IPS-NIHi7 (cell line): ENCODE data around the gene ARHGDIG.
"Not testable (repeated sequence)": the region's sequence is repeated elsewhere in the genome, so short reads cannot be mapped to it uniquely, and the experiment has no call there.

Source experiments
- DNase-seq: peaks from one replicate; pipeline ENCODE4 v3.0.0; 2012; ENCODE audit warnings: mixed read lengths; ENCODE audit errors: extremely low spot score

ARHGDIG gene

DNA sequence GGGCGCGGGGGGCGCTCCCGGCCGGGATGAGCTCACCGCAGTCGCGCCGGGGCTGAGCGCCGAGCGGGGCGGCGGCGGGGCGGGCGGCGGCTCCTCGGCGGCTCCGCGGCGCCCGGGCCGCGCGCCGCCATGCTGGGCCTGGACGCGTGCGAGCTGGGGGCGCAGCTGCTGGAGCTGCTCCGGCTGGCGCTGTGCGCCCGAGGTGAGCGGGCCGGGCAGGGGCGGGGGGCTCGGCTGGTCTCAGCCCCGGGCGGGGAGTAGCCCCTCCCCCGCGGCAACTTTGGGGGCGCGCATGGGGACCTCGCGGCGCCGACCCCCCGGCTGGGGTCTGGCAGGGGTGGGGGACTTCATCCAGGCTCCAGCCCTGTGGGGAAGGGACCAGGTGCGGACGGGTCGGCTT lies at the start of gene ARHGDIG:
Gene ARHGDIG, plus strand, starts transcription at position 40 of the 400 bp plus-strand sequence. Its CDS starts 90 bp downstream, at position 130.
- peak; percentile 65 for DNase-seq

DNA sequence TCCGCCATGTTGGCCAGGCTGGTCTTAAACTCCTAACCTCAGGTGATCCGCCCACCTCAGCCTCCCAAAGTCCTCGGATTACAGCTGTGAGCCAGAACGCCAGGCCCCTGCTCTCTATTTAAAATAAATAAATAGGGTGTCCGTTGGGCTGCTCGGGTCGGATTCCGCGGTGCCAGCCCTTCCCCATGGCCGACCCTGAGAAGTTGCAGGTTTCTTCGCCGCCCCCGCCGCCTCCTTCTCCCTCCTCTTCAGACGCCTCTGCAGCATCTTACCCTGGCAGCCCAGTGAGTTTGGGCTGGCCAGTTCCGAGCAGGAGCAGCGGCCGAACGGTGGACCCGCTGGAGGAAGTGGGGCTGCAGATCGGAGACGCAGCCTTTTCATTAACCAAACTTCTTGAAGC lies 49.4 kb upstream of the ARHGDIG start:
- no peak for DNase-seq

DNA sequence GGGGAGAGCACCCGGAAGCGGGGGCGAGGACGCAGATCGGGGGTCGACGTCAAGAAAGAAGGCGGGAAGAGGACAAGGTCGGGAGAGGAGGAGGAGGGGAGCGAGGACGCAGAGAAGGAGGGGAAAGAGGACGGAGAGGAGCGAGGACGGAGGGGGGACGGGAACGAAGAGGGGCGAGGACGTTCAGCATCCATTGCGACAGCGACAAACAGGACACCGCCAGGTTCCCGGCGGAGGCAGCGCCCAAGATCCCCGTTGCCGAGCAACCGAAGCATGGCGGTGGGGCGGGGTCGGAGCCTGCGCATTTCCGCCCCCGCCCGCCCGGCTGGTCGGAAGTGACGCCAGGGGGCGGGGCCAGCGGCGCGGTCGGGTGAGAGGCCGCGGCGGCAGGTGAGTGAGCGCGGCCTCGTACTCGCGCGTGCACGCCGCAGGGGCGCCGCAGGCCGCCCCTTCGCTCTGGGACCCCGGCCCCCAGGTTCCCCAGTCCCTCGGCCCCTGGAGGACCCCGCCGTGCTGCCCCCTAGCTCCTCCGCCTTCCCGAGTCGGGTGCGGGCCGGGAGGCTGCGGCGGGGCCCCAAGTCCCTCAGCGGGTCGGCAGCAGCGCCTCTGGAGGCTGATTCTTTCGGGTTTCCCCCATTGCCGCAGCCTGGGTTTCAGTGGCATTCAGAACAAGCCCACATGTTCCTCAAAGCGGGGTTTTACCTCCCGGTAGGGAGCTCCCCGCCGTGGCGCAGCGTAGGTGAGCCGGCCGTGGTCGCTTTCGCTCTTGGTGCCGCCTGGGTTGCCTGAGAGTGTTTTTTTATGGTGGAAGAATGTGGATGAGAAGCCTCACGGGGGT lies 45.7 kb upstream of the ARHGDIG start, which contains the start of gene FAM234A:
Gene FAM234A, plus strand, starts transcription at position 354 of the 838 bp plus-strand sequence. CDS start 19,593 bp downstream, outside the sequence.
- peak; percentile 92 for DNase-seq

DNA sequence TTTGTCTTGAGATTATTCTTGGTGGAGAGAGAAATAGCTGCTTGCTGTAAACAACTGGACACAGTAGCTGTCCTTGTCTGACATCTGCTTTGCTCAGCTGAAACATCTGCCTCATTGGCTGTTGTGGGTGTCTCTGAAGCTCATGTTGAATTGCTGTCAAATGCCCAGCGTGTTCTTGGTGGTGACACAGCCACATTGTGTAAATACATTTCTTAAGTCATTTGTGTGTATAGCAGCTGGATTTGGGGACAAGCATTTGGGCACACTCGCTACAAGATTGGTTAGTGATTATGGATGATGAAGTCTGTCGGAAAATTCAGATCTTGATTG lies 40.5 kb upstream of the ARHGDIG start:
- DNase-seq, result no peak

DNA sequence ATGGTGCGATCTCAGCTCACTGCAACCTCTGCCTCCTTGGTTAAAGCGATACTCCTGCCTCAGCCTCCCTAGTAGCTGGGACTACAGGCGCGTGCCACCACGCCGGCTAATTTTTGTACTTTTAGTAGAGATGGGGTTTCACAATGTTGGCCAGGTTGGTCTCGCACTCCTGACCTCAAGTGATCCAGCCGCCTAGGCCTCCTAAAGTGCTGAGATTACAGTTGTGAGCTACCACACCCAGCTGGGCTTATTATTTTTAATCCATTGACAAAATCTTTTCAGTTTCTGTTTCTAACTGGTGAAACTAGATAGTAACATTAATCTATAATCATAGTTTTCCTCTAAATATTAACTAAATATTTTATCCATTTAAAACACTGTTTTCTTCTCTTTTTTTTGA lies 39.8 kb upstream of the ARHGDIG start:
- DNase-seq, result no peak

DNA sequence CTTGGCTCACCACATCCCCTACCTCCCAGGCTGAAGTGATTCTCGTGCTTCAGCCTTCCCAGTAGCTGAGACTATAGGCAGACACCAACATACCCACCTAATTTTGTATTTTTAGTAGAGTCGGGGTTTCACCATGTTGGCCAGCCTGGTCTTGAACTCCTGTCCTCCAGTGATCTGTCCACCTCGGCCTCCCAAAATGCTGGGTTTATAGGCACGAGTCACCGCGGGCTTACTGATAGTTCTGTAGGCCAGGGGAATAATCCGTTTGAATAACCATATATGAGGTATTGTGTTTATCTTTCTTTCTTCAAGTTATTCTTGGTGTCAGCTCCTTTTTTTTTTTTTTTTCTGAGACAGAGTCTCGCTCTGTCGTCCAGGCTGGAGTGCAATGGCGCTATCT lies 38.1 kb upstream of the ARHGDIG start:
- DNase-seq, result no peak

DNA sequence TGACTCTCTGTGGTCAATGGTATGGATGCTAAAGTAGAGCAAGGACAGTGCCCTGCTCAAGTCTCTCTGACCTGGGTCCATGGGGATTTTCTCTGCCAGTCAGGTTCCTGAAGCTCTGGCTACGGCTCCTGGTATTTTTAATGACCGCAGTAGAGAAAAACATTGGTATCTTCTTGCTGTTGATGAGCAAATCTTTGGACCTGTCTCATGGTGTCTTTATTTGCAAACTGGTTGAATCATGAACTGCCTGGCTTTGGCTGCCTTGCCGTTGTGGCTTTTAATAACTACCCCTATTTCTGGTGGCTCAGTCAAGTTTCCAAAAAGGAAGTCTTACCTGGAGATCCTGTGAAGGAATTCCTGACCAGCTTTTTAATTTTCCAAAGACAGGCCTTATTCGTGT lies 37.0 kb upstream of the ARHGDIG start:
- DNase-seq, result no peak

DNA sequence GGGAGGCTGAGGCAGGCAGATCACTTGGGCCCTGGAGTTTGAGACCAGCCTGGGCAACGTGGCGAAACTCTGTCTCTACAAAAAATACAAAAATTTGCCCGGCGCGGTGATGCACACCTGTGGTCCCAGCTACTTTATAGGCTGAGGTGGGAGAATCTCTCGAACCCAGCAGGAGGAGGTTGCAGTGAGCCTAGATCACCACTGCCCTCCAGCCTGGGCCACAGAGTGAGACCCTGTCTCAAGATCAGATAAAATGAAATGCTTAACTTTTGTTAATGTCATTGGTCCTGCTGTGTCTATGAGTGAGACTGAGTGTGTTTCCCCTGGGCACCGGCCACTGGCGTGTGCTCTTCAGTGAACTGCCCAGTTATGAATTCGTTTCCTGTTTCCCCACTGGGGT lies 35.3 kb upstream of the ARHGDIG start:
- DNase-seq, result no peak

DNA sequence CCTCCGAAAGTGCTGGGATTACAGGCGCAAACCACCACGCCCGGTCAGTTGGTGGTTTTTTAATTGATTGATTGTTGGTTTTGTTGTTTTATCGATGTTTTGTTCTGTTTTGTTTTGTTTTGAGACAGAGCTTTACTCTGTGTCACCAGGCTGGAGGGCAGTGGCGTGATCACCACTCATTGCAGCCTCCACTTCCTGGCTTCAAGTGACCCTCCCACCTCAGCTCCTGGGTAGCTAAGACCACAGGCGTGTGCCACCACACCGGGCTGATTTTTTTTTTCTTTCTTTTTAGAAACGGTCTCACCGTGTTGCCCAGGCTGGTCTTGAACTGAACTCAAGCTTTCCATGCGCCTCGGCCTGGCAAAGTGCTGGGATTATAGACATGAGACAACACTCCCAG lies 33.4 kb upstream of the ARHGDIG start:
- no peak for DNase-seq

DNA sequence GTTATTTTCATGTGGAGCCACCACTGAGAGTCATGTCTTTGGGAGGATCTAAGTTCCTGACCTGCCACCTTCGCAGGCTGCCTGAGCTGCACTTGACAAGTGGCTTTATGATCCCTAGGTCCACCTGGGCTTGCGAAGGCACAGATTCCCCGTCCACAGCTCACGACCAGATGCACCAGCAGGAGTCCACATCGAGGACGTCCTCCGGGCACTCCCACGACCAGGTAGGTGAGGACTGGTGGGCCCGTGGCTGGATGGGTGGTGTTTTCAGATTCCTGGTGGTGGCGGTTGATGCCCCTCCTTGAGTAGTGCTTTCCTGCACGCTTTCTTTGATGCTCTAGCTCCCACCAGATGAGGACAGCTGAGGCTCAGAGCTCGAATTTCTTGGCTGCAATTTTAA lies 31.0 kb upstream of the ARHGDIG start:
- peak; percentile 5 for DNase-seq

DNA sequence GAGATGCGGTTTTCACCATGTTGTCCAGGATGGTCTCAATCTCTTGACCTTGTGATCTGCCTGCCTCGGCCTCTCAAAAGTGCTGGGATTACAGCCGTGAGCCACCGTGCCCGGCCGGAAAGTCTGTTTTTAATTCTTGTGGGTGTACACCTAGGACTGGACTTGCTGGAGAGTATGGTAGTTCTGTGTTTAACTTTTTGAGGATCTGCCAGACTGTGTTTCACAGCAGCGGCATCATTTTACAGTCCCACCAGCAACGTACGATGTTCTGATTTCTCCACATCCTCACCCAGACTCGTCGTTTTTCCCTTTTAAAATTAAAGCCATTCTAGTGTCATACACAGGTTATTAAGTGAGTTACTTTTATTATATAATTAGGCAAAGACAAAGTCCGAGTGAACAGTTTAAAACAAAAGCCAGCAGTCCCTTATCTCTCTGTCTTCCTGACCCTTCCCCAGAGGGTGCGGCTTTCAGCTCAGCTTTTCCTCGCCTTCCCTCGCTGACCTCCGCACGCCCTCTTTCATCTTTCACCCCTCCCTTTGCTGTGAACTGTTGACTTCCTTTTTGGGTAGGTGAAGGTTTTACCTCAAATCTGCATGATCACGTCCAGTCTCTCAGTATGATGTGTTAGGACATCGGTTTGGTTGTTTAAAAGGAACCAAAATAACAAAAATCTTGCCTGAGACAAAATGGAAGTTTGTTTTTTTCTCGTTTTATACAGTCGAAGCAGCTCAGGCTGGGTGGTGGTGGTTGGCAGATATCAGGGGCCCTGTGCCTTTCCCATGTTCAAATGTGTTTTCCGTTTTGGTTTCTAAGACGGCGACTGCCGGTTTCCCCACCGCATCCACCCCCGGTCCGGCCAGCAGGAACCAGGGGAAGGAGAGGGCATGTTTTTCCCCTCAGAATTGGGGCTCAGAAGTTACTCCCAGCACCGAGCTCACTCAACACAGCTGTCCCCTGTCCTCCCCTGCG lies 27.7 kb upstream of the ARHGDIG start:
- DNase-seq, result no peak

DNA sequence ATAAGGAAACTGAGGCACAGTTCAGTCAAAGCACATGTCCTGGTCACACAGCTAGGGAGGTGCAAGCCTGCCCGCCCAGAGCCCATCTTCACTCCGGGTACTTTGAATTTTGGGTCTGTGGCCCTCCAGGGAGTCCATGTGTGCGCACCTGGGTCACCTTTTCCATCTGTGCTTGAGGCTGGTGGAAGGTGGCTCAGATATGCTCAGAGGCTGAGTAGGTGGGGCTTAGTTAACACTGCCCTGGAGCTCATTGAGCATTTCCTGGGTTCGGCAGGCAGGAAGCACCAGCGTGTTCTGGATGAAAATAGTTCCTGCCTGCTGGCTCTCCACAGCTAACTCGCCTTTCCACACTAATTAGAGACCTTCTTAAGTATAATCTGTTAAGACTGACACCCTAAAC lies 26.6 kb upstream of the ARHGDIG start:
- no peak for DNase-seq

DNA sequence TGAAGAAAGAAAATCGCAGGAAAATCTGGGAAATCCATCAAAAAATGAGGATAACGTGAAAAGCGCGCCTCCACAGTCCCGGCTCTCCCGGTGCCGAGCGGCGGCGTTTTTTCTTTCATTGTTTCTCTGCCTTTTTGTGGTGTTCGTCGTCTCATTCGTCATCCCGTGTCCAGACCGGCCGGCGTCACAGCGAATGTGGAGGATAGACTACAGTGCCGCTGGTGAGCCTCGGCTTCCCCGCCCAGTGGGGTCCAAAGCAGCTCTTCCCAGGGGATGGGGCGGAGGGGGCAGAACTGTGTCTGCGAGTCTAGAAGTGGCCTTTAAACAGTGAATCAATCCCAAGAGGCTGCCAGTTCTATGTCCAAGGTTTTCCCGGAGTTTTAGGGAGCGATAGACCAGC lies 25.9 kb upstream of the ARHGDIG start:
- no peak for DNase-seq

DNA sequence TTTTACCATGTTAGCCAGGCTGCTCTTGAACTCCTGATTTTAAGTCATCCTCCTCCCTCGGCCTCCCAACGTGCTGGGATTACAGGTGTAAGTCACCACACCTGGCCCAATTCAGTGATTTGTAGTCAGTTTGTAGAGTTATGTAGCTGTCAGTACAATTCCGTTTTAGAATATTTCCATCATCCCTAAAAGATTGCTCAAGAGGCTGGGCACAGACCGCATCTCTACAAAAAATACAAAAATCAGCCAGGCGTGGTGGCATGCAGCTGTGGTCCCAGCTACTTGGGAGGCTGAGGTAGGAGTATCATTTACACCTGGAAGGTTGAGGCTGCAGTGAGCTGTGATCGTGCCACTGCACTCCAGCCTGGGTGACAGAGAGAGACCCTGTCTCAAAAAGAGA lies 25.2 kb upstream of the ARHGDIG start:
- DNase-seq, result no peak

DNA sequence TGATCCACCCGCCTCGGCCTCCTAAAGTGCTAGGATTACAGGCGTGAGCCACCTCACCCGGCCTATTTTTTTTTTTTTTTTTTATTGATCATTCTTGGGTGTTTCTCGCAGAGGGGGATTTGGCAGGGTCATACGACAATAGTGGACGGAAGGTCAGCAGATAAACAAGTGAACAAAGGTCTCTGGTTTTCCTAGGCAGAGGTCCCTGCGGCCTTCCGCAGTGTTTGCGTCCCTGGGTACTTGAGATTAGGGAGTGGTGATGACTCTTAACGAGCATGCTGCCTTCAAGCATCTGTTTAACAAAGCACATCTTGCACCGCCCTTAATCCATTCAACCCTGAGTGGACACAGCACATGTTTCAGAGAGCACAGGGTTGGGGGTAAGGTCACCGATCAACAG lies 22.3 kb upstream of the ARHGDIG start:
- DNase-seq, result not testable (repeated sequence)

DNA sequence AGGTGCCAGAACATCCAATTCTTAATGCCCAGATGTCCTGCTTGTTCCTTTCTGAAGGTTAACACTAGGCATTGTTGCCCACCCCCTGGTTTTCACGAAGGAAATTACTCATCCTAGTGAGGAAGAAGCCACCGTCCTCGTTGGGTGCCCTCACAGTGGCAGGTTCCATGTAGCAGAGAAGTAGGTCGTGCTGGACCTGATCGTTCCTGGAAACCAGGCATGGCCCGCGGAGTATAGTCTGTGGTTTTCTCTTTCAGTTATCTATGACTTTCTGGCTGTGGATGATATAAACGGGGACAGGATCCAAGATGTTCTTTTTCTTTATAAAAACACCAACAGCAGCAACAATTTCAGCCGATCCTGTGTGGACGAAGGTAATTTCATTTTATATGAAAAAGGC lies 21.2 kb upstream of the ARHGDIG start:
- no peak for DNase-seq

DNA sequence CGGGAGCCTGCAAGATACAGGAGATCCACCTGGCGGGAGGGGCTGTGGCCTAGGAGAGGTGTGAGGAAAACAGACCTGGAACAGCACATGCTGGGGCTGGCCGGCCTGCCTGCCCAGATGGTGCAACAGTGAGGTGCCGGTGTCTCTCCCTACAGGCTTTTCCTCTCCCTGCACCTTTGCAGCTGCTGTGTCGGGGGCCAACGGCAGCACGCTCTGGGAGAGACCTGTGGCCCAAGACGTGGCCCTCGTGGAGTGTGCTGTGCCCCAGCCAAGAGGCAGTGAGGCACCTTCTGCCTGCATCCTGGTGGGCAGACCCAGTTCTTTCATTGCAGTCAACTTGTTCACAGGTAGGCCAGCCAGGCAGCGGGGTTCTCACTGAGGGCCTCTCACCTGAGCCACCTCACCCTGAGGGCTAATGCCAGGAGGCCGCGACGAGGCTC lies 20.6 kb upstream of the ARHGDIG start:
- no peak for DNase-seq

DNA sequence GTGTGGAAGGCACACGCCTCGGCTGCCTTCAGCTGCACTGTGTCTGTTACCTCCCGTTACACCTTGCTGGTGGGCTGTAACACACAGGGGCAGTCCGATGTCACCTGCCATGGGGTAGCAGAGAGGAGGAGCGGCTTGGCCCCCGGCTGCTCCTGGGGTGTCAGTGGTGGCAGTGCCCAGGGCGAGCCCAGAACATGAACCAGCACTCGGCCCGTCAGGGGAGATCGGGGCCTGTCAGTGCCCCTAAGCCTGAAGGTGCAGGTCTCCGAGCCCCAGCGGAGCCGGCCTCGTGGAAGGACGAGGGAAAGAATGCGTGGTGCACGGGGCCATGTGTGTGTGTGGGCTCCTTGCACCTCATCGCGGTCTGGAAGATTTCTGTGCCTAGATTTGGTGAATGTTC lies 20.1 kb upstream of the ARHGDIG start:
- no peak for DNase-seq

DNA sequence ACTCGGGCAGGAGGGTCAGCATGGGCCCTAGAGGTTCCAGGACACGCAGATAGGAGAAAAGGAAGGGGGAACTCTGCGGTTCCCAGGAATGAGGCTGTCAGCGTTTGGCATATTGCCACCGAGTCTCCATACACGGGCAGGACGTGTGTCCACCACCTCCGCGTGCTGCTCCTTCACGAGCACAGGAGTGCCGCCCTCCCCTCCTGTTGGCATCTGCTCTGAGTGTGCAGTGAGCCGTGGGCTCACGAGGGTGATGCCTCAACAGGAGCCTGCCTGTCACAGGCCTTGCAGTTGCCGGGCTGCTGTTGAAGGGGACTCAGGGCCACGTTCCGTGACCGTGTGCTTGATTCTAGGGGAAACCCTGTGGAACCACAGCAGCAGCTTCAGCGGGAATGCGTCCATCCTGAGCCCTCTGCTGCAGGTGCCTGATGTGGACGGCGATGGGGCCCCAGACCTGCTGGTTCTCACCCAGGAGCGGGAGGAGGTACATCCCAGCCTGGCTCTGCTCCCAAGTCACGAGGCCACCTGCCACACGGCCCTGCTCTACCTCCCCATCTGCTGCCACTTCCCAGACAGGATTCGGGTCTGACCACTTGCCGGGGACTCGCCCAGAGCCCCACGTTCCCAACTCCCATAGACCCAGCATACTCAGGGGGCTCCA lies 19.2 kb upstream of the ARHGDIG start:
- no peak for DNase-seq

DNA sequence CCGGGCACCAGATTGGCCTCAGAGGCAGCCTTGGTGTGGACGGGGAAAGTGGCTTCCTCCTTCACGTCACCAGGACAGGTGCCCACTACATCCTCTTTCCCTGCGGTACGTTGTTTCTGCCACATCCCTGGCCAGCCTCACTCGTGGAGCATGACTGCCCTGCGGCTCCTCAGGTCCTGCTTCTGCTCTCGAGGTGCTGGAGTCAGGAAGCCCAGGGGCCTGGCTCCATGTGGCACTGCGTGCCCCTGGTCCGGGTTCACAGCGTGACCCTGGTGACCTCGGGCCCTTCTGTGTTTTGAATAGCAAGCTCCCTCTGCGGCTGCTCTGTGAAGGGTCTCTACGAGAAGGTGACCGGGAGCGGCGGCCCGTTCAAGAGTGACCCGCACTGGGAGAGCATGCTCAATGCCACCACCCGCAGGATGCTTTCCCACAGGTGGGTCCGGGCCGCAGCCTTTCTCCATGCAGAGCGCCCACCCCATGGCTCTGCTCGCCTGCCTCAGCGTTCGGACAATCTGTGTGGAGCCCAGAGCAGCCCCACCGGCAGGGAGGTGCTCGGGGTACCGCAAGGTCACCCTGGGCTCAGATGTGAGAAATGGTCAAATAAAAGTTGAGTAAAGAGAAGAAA lies 18.2 kb upstream of the ARHGDIG start:
- no peak for DNase-seq

DNA sequence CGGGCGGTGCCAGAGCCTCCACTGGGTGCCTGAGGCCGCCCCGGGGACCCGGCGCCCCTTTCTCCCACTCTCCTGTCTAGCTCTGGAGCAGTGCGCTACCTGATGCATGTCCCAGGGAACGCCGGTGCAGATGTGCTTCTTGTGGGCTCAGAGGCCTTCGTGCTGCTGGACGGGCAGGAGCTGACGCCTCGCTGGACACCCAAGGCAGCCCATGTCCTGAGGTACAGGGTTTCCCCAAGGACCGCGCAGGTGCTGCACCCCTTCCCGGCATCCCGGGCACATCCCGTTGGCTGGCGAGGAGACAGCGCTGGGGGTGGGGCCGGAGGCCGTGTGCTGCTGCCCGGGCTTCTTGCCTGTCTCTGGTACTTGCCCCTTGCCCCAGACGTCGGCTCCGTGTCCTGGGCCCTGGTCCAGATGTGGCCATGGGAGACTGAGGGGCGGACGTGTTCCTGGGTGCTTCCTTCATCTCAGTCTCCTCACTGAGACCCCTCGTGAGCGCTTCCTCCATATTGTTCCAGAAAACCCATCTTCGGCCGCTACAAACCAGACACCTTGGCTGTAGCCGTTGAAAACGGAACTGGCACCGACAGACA lies 17.1 kb upstream of the ARHGDIG start:
- DNase-seq, result no peak
